Ovary (tissue), 3 donors: ENCODE results near the gene TMEM95.

Source experiments
- POLR2A ChIP-seq: fragments of 450-650 bp; IDR thresholded peaks from one replicate; pipeline ENCODE4 v1.6.1; 2017; ENCODE audit warnings: antibody characterized with exemption, mild to moderate bottlenecking, moderate library complexity
- TF ChIP-seq, protein P1 (sequence below), 3 donors: fragments of 450-650 bp in 2 of 3; fragments of 200-600 bp in 1 of 3; IDR thresholded peaks; one replicate each; pipeline versions ENCODE4 v1.5.1 to v1.8.0; 2016 to 2022; ENCODE audit warnings: antibody characterized with exemption in 3 of 3, mild to moderate bottlenecking in 1 of 3
- donor health status: DM: no; HTN: no; CAD: no.

DNA sequence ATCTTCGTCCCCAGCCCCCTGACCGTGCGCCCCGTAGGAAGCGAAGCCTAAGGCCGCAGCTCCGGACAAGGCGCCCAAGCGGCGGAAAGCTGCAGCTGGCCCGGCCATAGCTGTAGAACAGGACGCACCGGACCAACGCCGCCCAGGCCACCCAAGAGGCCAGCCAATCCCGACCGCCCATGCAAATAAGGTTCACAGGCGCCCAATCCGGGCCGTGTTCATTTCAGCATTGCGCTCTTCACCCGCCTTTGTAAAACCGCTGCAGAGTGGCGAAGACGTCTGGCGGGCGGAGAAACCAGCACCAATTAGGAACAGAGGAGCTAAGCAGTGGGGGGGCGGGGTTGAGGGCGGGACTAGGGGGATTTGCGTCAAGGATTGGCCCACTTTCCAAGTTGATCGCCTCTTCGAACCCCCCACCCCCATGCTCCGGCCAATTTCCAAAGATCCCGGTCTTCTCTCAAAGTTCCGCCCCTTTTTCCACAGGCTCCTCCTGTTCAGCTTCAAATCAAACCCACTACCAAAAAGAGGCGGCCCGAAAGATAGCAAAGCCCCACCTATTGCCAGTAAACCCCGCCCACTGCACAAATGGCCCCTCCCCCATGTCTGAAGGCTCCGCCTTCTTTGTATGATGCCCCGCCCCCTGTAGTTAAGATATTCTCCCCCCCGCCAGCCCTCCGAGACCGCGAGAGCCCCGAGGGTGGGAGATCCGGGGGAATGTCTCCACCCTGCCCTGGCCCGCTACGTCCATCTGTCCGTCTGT, 49.2 kb downstream of the TMEM95 start, which contains the start of gene TMEM256:
- TF ChIP-seq, protein P1, sequence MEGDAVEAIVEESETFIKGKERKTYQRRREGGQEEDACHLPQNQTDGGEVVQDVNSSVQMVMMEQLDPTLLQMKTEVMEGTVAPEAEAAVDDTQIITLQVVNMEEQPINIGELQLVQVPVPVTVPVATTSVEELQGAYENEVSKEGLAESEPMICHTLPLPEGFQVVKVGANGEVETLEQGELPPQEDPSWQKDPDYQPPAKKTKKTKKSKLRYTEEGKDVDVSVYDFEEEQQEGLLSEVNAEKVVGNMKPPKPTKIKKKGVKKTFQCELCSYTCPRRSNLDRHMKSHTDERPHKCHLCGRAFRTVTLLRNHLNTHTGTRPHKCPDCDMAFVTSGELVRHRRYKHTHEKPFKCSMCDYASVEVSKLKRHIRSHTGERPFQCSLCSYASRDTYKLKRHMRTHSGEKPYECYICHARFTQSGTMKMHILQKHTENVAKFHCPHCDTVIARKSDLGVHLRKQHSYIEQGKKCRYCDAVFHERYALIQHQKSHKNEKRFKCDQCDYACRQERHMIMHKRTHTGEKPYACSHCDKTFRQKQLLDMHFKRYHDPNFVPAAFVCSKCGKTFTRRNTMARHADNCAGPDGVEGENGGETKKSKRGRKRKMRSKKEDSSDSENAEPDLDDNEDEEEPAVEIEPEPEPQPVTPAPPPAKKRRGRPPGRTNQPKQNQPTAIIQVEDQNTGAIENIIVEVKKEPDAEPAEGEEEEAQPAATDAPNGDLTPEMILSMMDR (IDR thresholded peaks at IDR 0.05): peak in 2 of 3 donors; percentile 35 to 46
- peak; percentile 99 for TF ChIP-seq POLR2A
